ENCODE results near the gene PTPRS. TPM values are rescaled to one million over a fixed set of nuclear protein-coding genes. Genes with fewer than 3 reads are reported as not detected.

The PTPRS gene
- polyA plus RNA-seq, 1 donor (not counting 4 experiments of a cell fraction or from before 2014, with no cell fraction given): 2.5 TPM

DNA sequence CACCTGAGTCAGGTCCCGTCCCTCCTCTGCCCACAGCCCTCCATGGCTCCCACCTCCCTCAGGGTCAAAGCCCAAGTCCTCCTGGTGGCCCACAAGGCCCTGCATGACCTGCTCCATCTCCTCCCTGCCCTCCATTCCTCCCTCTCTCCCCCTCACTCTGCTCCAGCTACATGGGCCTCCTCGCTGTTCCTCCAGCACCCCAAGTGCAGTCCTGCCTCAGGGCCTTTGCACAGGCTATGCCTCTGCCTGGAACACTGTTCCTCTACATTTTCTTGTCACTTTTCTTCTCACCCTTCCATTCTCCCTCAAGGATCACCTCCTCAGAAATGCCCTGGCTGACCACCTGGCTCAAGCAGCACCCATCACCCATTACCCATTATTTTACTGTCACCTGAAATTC lies 41.5 kb downstream of the PTPRS start:
- Histone ChIP-seq H3K9me1 (ENCODE audit: control insufficient read depth, extremely low read depth, insufficient read depth, low read length) (no peaks in the 10 kb centered on the region), H3K9me3 (ENCODE audit: control insufficient read depth, low read depth, low read length) (no peaks in the 10 kb centered on the region), H3K4me3 (ENCODE audit: control insufficient read depth in 2 of 3, extremely low read depth in 1 of 3, insufficient read depth in 2 of 3, low read depth in 1 of 3, low read length in 3 of 3) (no peak overlapping the region), H3K4me1 (ENCODE audit: control insufficient read depth, extremely low read depth, insufficient read depth, low read length) (peaks cover 7% of the 10 kb centered on the region), H3K27ac (ENCODE audit: control insufficient read depth, insufficient read depth, low read length) (no peak overlapping the region), H3K36me3 (ENCODE audit: control insufficient read depth in 2 of 2, extremely low read depth in 1 of 2, insufficient read depth in 2 of 2, low read length in 2 of 2) (no peaks in the 10 kb centered on the region), H3K9ac (ENCODE audit: control insufficient read depth, extremely low read depth, insufficient read depth, low read length) (no peak overlapping the region), H4K20me1 (ENCODE audit: control insufficient read depth, extremely low read depth, insufficient read depth, low read length) (no peaks in the 10 kb centered on the region), H3K27me3 (ENCODE audit: control insufficient read depth, extremely low read depth, insufficient read depth, low read length) (no peaks in the 10 kb centered on the region), H3K79me2 (ENCODE audit: control insufficient read depth, insufficient read depth, low read length) (no peaks in the 10 kb centered on the region), H3K4me2 (ENCODE audit: control insufficient read depth, extremely low read depth, insufficient read depth, low read depth, low read length) (no peak overlapping the region), H2AFZ (ENCODE audit: control insufficient read depth, low read length) (no peak overlapping the region)
- FAIRE-seq (no peak), DNase-seq (ENCODE audit: low read depth, low spot score) (no peak)
- no peak for TF ChIP-seq EZH2 (IDR thresholded peaks at IDR 0.05; ENCODE audit: low read length)
- TF ChIP-seq, protein P1, sequence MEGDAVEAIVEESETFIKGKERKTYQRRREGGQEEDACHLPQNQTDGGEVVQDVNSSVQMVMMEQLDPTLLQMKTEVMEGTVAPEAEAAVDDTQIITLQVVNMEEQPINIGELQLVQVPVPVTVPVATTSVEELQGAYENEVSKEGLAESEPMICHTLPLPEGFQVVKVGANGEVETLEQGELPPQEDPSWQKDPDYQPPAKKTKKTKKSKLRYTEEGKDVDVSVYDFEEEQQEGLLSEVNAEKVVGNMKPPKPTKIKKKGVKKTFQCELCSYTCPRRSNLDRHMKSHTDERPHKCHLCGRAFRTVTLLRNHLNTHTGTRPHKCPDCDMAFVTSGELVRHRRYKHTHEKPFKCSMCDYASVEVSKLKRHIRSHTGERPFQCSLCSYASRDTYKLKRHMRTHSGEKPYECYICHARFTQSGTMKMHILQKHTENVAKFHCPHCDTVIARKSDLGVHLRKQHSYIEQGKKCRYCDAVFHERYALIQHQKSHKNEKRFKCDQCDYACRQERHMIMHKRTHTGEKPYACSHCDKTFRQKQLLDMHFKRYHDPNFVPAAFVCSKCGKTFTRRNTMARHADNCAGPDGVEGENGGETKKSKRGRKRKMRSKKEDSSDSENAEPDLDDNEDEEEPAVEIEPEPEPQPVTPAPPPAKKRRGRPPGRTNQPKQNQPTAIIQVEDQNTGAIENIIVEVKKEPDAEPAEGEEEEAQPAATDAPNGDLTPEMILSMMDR (optimal IDR thresholded peaks at IDR 0.05 in 1 of 3, IDR thresholded peaks at IDR 0.05 in 1 of 3, conservative IDR thresholded peaks at IDR 0.05 in 1 of 3; ENCODE audit: extremely low read depth in 1 of 3, insufficient read depth in 2 of 3, low read length in 3 of 3): no peak
- dilution Hi-C loops (cut with MboI; ENCODE audit: extremely low pct_ligation_motif_present, low sequenced_read_pairs): no loop called here

DNA sequence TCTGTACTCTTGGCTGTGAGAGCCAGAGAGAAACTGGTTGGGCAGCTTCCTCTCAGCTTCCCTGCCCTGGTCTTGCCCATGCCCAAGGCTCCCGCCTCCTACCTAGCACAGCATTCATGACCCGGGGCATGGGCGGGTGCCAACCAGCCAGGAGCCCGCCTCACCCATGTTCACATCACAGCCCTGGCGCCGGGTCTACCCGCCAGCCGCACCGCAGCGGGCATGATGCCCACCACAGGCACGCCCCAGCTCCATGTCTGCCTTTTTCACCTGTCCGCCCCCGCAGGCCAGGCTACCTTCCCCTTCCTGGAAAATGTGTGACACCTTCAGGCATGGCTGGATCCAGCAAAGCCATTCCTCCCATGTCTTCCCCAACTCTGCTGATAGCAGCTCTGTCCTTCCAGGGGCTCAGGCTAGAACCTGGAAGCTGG lies 42.1 kb downstream of the PTPRS start:
- Histone ChIP-seq H3K79me2 (ENCODE audit: control insufficient read depth, insufficient read depth, low read length) (no peaks in the 10 kb centered on the region), H3K4me3 (ENCODE audit: control insufficient read depth in 2 of 3, extremely low read depth in 1 of 3, insufficient read depth in 2 of 3, low read depth in 1 of 3, low read length in 3 of 3) (no peak overlapping the region), H3K9me3 (ENCODE audit: control insufficient read depth, low read depth, low read length) (no peaks in the 10 kb centered on the region), H3K27ac (ENCODE audit: control insufficient read depth, insufficient read depth, low read length) (no peak overlapping the region), H3K9ac (ENCODE audit: control insufficient read depth, extremely low read depth, insufficient read depth, low read length) (no peak overlapping the region), H3K27me3 (ENCODE audit: control insufficient read depth, extremely low read depth, insufficient read depth, low read length) (no peaks in the 10 kb centered on the region), H2AFZ (ENCODE audit: control insufficient read depth, low read length) (no peak overlapping the region), H4K20me1 (ENCODE audit: control insufficient read depth, extremely low read depth, insufficient read depth, low read length) (no peaks in the 10 kb centered on the region), H3K4me2 (ENCODE audit: control insufficient read depth, extremely low read depth, insufficient read depth, low read depth, low read length) (no peak overlapping the region), H3K9me1 (ENCODE audit: control insufficient read depth, extremely low read depth, insufficient read depth, low read length) (no peaks in the 10 kb centered on the region), H3K4me1 (ENCODE audit: control insufficient read depth, extremely low read depth, insufficient read depth, low read length) (peaks cover 7% of the 10 kb centered on the region), H3K36me3 (ENCODE audit: control insufficient read depth in 2 of 2, extremely low read depth in 1 of 2, insufficient read depth in 2 of 2, low read length in 2 of 2) (no peaks in the 10 kb centered on the region)
- dilution Hi-C loops (cut with MboI; ENCODE audit: extremely low pct_ligation_motif_present, low sequenced_read_pairs): no loop called here
- no peak for TF ChIP-seq EZH2 (IDR thresholded peaks at IDR 0.05; ENCODE audit: low read length)
- TF ChIP-seq, protein P1 (optimal IDR thresholded peaks at IDR 0.05 in 1 of 3, IDR thresholded peaks at IDR 0.05 in 1 of 3, conservative IDR thresholded peaks at IDR 0.05 in 1 of 3; ENCODE audit: extremely low read depth in 1 of 3, insufficient read depth in 2 of 3, low read length in 3 of 3): peak in 1 of 3 experiments; percentile 4
- DNase-seq (ENCODE audit: low read depth, low spot score) (no peak), FAIRE-seq (no peak)

All from keratinocyte (primary cell).